HepG2 (cell line): ENCODE data around the gene EXOC3L4. TPM values are rescaled to one million over a fixed set of nuclear protein-coding genes. Genes with fewer than 3 reads are reported as not detected.
"Not testable (repeated sequence)": the region's sequence is repeated elsewhere in the genome, so short reads cannot be mapped to it uniquely, and the experiment has no call there.

Experiments
- CBX5 ChIP-seq: sonication (generic); formaldehyde crosslinking; IDR thresholded peaks from 2 replicates; pipeline ENCODE4 v1.4.0; 2020; ENCODE audit warnings: missing genetic modification reagents, borderline replicate concordance
- GABPA ChIP-seq, 2 experiments: IDR thresholded peaks; 2 replicates each; pipeline ENCODE4 v1.6.1; 2011 to 2016; ENCODE audit warnings: low read depth in 2 of 2, low read length in 1 of 2, missing biosample characterization in 1 of 2, missing genetic modification characterization in 1 of 2
- GATAD2A ChIP-seq: IDR thresholded peaks from 2 replicates; pipeline ENCODE4 v1.6.1; 2016
- GLI4 ChIP-seq: sonication (generic); formaldehyde crosslinking; IDR thresholded peaks from 2 replicates; pipeline ENCODE4 v1.5.1; 2020; ENCODE audit warnings: missing genetic modification reagents, mild to moderate bottlenecking, moderate library complexity, borderline replicate concordance
- HNF4A ChIP-seq: sonication (generic); formaldehyde crosslinking; IDR thresholded peaks from 2 replicates; pipeline ENCODE4 v1.4.0; 2020; ENCODE audit warnings: missing genetic modification reagents
- HNF4G ChIP-seq, 2 experiments: sonication (generic) in 1 of 2; formaldehyde crosslinking in 1 of 2; IDR thresholded peaks; 2 replicates each; pipeline versions ENCODE4 v1.4.0 to v1.6.1; 2011 to 2020; ENCODE audit warnings: borderline replicate concordance in 2 of 2, low read depth in 2 of 2, mild to moderate bottlenecking in 2 of 2, low read length in 1 of 2, missing genetic modification reagents in 1 of 2, moderate library complexity in 1 of 2
- MED1 ChIP-seq: sonication (generic); formaldehyde crosslinking; IDR thresholded peaks from 2 replicates; pipeline ENCODE4 v1.4.0; 2020; ENCODE audit warnings: missing genetic modification reagents
- MEF2D ChIP-seq: sonication (generic); formaldehyde crosslinking; IDR thresholded peaks from 2 replicates; pipeline ENCODE4 v1.5.1; 2020; ENCODE audit warnings: mild to moderate bottlenecking, missing genetic modification reagents
- MEIS2 ChIP-seq: sonication (generic); formaldehyde crosslinking; IDR thresholded peaks from 2 replicates; pipeline ENCODE4 v1.9.0; 2021; ENCODE audit warnings: mild to moderate bottlenecking, missing genetic modification reagents
- RCOR2 ChIP-seq: IDR thresholded peaks from 2 replicates; pipeline ENCODE4 v1.6.1; 2016; ENCODE audit warnings: missing biosample characterization, missing genetic modification reagents
- RFXANK ChIP-seq: IDR thresholded peaks from 2 replicates; pipeline ENCODE4 v1.6.1; 2016
- ZC3H13 ChIP-seq: sonication (generic); formaldehyde crosslinking; IDR thresholded peaks from 2 replicates; pipeline ENCODE4 v1.8.1; 2023; ENCODE audit warnings: mild to moderate bottlenecking, missing genetic modification reagents, moderate library complexity
- ZMYM4 ChIP-seq: sonication (generic); formaldehyde crosslinking; IDR thresholded peaks from 2 replicates; pipeline ENCODE4 v1.8.1; 2023; ENCODE audit warnings: mild to moderate bottlenecking, missing genetic modification reagents
- ZNF460 ChIP-seq: sonication (generic); formaldehyde crosslinking; IDR thresholded peaks from 2 replicates; pipeline ENCODE4 v1.5.1; 2020; ENCODE audit warnings: missing genetic modification reagents, mild to moderate bottlenecking, borderline replicate concordance
- ZNF792 ChIP-seq: IDR thresholded peaks from 2 replicates; pipeline ENCODE4 v1.6.1; 2016
- ZNF878 ChIP-seq: sonication (generic); formaldehyde crosslinking; IDR thresholded peaks from 2 replicates; pipeline ENCODE4 v1.8.1; 2023; ENCODE audit warnings: mild to moderate bottlenecking, missing genetic modification reagents, moderate library complexity
- polyA plus RNA-seq, 8 experiments: library from polyadenylated mRNA; depleted of rRNA in 3 of 8; stranded (reverse) in 7 of 8; unstranded in 1 of 8; fragments of >200 nt; fragmentation: Illumina TruSeq in 4 of 8; extraction: Trizol in 4 of 8; gene quantifications; 2 replicates each; pipeline versions ENCODE4 v1.2.1 to v1.2.3, GENCODE V29; 2011 to 2016; ENCODE audit warnings: low read depth in 4 of 8, missing spikeins in 1 of 8, mixed read lengths in 1 of 8; ENCODE audit not compliant: insufficient read depth in 1 of 8
- total RNA-seq, 5 experiments: library from RNA; depleted of rRNA; stranded (reverse); fragments of >200 nt; fragmentation: Illumina TruSeq; extraction: Trizol; gene quantifications; 2 replicates each; pipeline ENCODE4 v1.2.3, GENCODE V29; 2016; ENCODE audit warnings: low read depth in 1 of 5
- TF ChIP-seq, protein P1 (sequence below): sonication (generic); formaldehyde crosslinking; IDR thresholded peaks from 2 replicates; pipeline ENCODE4 v1.4.0; 2020; ENCODE audit warnings: low read depth, mild to moderate bottlenecking, missing genetic modification reagents
- TF ChIP-seq, protein P2 (sequence below): IDR thresholded peaks from 2 replicates; pipeline ENCODE4 v1.6.1; 2016; ENCODE audit warnings: missing compliant biosample characterization, missing genetic modification reagents, borderline replicate concordance
- TF ChIP-seq, protein P3 (sequence below): IDR thresholded peaks from 2 replicates; pipeline ENCODE4 v1.4.0; 2020; ENCODE audit warnings: mild to moderate bottlenecking, missing genetic modification reagents
- TF ChIP-seq, protein P4 (sequence below): sonication (generic); formaldehyde crosslinking; IDR thresholded peaks from 2 replicates; pipeline ENCODE4 v1.5.1; 2020; ENCODE audit warnings: missing genetic modification reagents, mild to moderate bottlenecking, borderline replicate concordance

Gene EXOC3L4
- total and polyA plus RNA-seq, 2 of the 13 experiments (the other 11 are each of a cell fraction or from before 2014, with no cell fraction given): 11.8 to 27.0 TPM

DNA sequence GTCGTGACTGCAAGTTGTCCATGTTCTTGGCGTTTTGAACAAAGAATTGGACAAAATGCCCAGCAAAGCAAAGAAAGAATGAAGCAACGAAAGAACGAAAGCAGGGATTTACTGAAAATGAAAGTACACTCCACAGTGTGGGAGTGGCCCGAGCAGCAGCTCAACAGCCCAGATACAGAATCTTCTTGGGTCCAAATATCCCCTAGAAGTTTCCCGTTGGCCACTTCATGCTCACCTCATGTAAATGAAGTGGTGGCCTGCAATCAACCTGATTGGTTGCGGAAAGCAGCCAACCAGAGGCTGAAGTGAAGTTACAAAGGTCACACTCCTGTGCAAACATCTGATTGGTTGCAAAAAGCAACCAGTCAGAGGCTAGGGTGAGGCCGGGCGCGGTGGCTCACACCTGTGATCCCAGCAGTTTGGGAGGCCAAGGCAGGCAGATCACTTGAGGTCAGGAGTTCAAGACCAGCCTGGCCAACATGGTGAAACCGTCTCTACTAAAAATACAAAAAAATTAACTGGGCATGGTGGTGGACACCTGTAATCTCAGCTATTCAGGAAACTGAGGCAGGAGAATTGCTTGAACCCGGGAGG is 20.7 kb downstream of the EXOC3L4 start (continued):
- TF ChIP-seq, protein P1, sequence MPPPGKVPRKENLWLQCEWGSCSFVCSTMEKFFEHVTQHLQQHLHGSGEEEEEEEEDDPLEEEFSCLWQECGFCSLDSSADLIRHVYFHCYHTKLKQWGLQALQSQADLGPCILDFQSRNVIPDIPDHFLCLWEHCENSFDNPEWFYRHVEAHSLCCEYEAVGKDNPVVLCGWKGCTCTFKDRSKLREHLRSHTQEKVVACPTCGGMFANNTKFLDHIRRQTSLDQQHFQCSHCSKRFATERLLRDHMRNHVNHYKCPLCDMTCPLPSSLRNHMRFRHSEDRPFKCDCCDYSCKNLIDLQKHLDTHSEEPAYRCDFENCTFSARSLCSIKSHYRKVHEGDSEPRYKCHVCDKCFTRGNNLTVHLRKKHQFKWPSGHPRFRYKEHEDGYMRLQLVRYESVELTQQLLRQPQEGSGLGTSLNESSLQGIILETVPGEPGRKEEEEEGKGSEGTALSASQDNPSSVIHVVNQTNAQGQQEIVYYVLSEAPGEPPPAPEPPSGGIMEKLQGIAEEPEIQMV (CRISPR knock-in tag): 0 out of 2 replicates have a peak, but pooled peaks have one; percentile 44
- TF ChIP-seq CBX5 (CRISPR knock-in tag): peak; percentile 84; the same call in 1 of the 2 replicates
- TF ChIP-seq ZMYM4 (CRISPR knock-in tag): 0 out of 2 replicates have a peak, but pooled peaks have one; percentile 23
- TF ChIP-seq ZNF460: peak; percentile 100
- TF ChIP-seq MEF2D (CRISPR knock-in tag): 0 out of 2 replicates have a peak, but pooled peaks have one; percentile 24
- TF ChIP-seq, protein P2, sequence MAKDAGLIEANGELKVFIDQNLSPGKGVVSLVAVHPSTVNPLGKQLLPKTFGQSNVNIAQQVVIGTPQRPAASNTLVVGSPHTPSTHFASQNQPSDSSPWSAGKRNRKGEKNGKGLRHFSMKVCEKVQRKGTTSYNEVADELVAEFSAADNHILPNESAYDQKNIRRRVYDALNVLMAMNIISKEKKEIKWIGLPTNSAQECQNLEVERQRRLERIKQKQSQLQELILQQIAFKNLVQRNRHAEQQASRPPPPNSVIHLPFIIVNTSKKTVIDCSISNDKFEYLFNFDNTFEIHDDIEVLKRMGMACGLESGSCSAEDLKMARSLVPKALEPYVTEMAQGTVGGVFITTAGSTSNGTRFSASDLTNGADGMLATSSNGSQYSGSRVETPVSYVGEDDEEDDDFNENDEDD (CRISPR knock-in tag): peak; percentile 26; the same call in 1 of the 2 replicates
- TF ChIP-seq GABPA (IDR thresholded peaks at IDR 0.05; ENCODE audit: low read depth, low read length); HNF4G (IDR thresholded peaks at IDR 0.05; ENCODE audit: borderline replicate concordance, low read depth, low read length): not testable (repeated sequence)
- TF ChIP-seq GABPA (CRISPR knock-in tag; IDR thresholded peaks at IDR 0.05; ENCODE audit: low read depth): peak; percentile 7; the same call in 1 of the 2 replicates
- TF ChIP-seq, protein P3, sequence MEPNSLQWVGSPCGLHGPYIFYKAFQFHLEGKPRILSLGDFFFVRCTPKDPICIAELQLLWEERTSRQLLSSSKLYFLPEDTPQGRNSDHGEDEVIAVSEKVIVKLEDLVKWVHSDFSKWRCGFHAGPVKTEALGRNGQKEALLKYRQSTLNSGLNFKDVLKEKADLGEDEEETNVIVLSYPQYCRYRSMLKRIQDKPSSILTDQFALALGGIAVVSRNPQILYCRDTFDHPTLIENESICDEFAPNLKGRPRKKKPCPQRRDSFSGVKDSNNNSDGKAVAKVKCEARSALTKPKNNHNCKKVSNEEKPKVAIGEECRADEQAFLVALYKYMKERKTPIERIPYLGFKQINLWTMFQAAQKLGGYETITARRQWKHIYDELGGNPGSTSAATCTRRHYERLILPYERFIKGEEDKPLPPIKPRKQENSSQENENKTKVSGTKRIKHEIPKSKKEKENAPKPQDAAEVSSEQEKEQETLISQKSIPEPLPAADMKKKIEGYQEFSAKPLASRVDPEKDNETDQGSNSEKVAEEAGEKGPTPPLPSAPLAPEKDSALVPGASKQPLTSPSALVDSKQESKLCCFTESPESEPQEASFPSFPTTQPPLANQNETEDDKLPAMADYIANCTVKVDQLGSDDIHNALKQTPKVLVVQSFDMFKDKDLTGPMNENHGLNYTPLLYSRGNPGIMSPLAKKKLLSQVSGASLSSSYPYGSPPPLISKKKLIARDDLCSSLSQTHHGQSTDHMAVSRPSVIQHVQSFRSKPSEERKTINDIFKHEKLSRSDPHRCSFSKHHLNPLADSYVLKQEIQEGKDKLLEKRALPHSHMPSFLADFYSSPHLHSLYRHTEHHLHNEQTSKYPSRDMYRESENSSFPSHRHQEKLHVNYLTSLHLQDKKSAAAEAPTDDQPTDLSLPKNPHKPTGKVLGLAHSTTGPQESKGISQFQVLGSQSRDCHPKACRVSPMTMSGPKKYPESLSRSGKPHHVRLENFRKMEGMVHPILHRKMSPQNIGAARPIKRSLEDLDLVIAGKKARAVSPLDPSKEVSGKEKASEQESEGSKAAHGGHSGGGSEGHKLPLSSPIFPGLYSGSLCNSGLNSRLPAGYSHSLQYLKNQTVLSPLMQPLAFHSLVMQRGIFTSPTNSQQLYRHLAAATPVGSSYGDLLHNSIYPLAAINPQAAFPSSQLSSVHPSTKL: 0 out of 2 replicates have a peak, but pooled peaks have one; percentile 7
- TF ChIP-seq MED1: 0 out of 2 replicates have a peak, but pooled peaks have one; percentile 51
- TF ChIP-seq GLI4 (CRISPR knock-in tag): 0 out of 2 replicates have a peak, but pooled peaks have one; percentile 38
- 0 out of 2 replicates have a peak, but pooled peaks have one; percentile 5 for TF ChIP-seq ZC3H13 (CRISPR knock-in tag)
- 0 out of 2 replicates have a peak, but pooled peaks have one; percentile 42 for TF ChIP-seq HNF4G (CRISPR knock-in tag; IDR thresholded peaks at IDR 0.05; ENCODE audit: borderline replicate concordance, low read depth)
- TF ChIP-seq RCOR2: peak; percentile 94
- TF ChIP-seq MEIS2 (CRISPR knock-in tag): 0 out of 2 replicates have a peak, but pooled peaks have one; percentile 47
- TF ChIP-seq GATAD2A (CRISPR knock-in tag): peak; percentile 14; the same call in 1 of the 2 replicates
- peak; percentile 67 for TF ChIP-seq HNF4A
- 0 out of 2 replicates have a peak, but pooled peaks have one; percentile 42 for TF ChIP-seq ZNF878 (CRISPR knock-in tag)
- peak; percentile 48; the same call in 1 of the 2 replicates for TF ChIP-seq ZNF792 (CRISPR knock-in tag)
- TF ChIP-seq RFXANK (CRISPR knock-in tag): 0 out of 2 replicates have a peak, but pooled peaks have one; percentile 67
- TF ChIP-seq, protein P4, sequence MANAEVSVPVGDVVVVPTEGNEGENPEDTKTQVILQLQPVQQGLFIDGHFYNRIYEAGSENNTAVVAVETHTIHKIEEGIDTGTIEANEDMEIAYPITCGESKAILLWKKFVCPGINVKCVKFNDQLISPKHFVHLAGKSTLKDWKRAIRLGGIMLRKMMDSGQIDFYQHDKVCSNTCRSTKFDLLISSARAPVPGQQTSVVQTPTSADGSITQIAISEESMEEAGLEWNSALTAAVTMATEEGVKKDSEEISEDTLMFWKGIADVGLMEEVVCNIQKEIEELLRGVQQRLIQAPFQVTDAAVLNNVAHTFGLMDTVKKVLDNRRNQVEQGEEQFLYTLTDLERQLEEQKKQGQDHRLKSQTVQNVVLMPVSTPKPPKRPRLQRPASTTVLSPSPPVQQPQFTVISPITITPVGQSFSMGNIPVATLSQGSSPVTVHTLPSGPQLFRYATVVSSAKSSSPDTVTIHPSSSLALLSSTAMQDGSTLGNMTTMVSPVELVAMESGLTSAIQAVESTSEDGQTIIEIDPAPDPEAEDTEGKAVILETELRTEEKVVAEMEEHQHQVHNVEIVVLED (CRISPR knock-in tag): peak; percentile 5; the same call in 1 of the 2 replicates
